ENCODE data around the gene PRKG1. TPM values are rescaled to one million over a fixed set of nuclear protein-coding genes. Genes with fewer than 3 reads are reported as not detected.

PRKG1 gene
- total and polyA plus RNA-seq, 2 of the 4 experiments (the other 2 are of a cell fraction), result 3.5 to 18.3 TPM

GRCh38 chr10:51792678-51793077, 718.4 kb downstream of the PRKG1 start:
- H2BK20ac ChIP-seq (ENCODE audit: low read depth, low read length), result no peak overlapping the region
- H2BK120ac ChIP-seq (ENCODE audit: low read depth, low read length), result no peak overlapping the region
- H3K27me3 ChIP-seq (ENCODE audit: control insufficient read depth, insufficient read depth, low read length), result no peaks in the 10 kb centered on the region
- H3K36me3 ChIP-seq (ENCODE audit: control insufficient read depth, insufficient read depth, low read length), result no peaks in the 10 kb centered on the region
- H3K23ac ChIP-seq (ENCODE audit: low read depth, low read length), result no peak overlapping the region
- BruUV-seq (replicated peaks), result no TSS peak
- ChIA-PET POLR2A (ENCODE audit: unreplicated experiment) (no interaction called here), CTCF (no interaction called here)
- H4K20me1 ChIP-seq (ENCODE audit: insufficient read depth, low read length), result no peaks in the 10 kb centered on the region
- no peak overlapping the region for H2AFZ ChIP-seq (replicated peaks; ENCODE audit: low read length, poor library complexity)
- H3K9ac ChIP-seq (ENCODE audit: low read depth, low read length), result no peak overlapping the region
- H2AK5ac ChIP-seq (ENCODE audit: low read depth, low read length), result no peak overlapping the region
- H3K79me1 ChIP-seq (ENCODE audit: low read depth in 1 of 2, low read length in 2 of 2), result peaks cover 0 to 2% of the 10 kb centered on the region in 2 experiments; a peak in 1 of 4 replicates
- no peak overlapping the region for H2BK15ac ChIP-seq (ENCODE audit: low read depth, low read length)
- H3K4me1 ChIP-seq (ENCODE audit: control insufficient read depth, insufficient read depth, low read length), result no peaks in the 10 kb centered on the region
- no peak overlapping the region for H3K4me2 ChIP-seq (ENCODE audit: low read depth, low read length)
- no peak overlapping the region for H4K5ac ChIP-seq (ENCODE audit: low read depth, low read length)
- DNase-seq (no peak), ATAC-seq (ENCODE audit: low read depth) (no peak)
- in situ Hi-C loops (cut with MboI; ENCODE audit: low sequenced_read_pairs), result no loop called here
- H4K8ac ChIP-seq (ENCODE audit: low read depth in 2 of 2, low read length in 2 of 2), result no peak overlapping the region
- no peak overlapping the region for H3K4me3 ChIP-seq (ENCODE audit: insufficient read depth, low read depth, low read length)
- H3K18ac ChIP-seq (ENCODE audit: low read depth, low read length), result no peak overlapping the region
- dilution Hi-C loops (cut with HindIII; ENCODE audit: low sequenced_read_pairs, unreplicated experiment), result no loop called here
- no peak overlapping the region for H3K4ac ChIP-seq (ENCODE audit: low read depth, low read length)
- intact Hi-C loops (cut with micrococcal nuclease), result loop anchor here (1.0 kb wide), 1 partner anchor 38 kb away; no protein-coding TSS in a partner anchor
- H3K14ac ChIP-seq (replicated peaks; ENCODE audit: low read depth, low read length), result no peak overlapping the region
- H2AK9ac ChIP-seq (replicated peaks; ENCODE audit: low read depth, low read length, poor library complexity), result no peak overlapping the region
- no peak overlapping the region for H4K91ac ChIP-seq (ENCODE audit: insufficient read depth, low read depth, low read length)
- peaks cover 5% of the 10 kb centered on the region; the same call in 1 of the 2 replicates for H3K9me3 ChIP-seq (ENCODE audit: control insufficient read depth, insufficient read depth, low read length)
- H3K9me1 ChIP-seq (ENCODE audit: insufficient read depth, low read length), result no peaks in the 10 kb centered on the region
- no peak overlapping the region for H3K56ac ChIP-seq (ENCODE audit: extremely low read depth, insufficient read depth, low read length)
- no peak for TF ChIP-seq ELK1 (IDR thresholded peaks at IDR 0.05; ENCODE audit: borderline replicate concordance, low read depth, low read length)
- TF ChIP-seq MAFK (IDR thresholded peaks at IDR 0.05; ENCODE audit: low read depth, low read length), result peak; percentile 93
- TF ChIP-seq RAD21 (IDR thresholded peaks at IDR 0.05; ENCODE audit: low read length), result no peak
- H2BK5ac ChIP-seq (ENCODE audit: low read depth, low read length, poor library complexity, severe bottlenecking), result no peak overlapping the region
- no peak overlapping the region for H3K27ac ChIP-seq (ENCODE audit: insufficient read depth, low read length)
